ENCODE measurements around the gene TTPAL.

Gene TTPAL

DNA sequence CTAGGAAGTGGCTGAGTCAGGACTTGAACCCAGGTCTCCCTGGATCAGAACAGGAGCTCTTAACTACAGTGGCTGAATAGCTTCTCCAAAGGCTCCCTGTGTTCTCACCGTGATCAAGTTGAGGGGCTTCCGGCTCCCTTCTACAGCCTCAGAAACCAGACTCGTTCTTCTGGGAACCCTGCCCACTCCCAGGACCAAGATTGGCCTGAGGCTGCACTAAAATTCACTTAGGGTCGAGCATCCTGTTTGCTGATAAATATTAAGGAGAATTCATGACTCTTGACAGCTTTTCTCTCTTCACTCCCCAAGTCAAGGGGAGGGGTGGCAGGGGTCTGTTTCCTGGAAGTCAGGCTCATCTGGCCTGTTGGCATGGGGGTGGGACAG is 44.6 kb upstream of the TTPAL start:
- Histone ChIP-seq H3K9me3 (ENCODE audit: control insufficient read depth in 1 of 2, low read length in 2 of 2) (no peaks in the 10 kb centered on the region), H3K36me3 (ENCODE audit: control insufficient read depth in 1 of 2, insufficient read depth in 2 of 2, low read length in 2 of 2) (peaks cover 22 to 35% of the 10 kb centered on the region in 2 donors), H3K4me3 (ENCODE audit: low read depth in 1 of 2, low read length in 2 of 2) (no peak overlapping the region), H3K27ac (ENCODE audit: low read depth, low read length) (no peak overlapping the region), H3K4me1 (ENCODE audit: control insufficient read depth in 1 of 2, insufficient read depth in 2 of 2, low read length in 2 of 2) (peaks cover 31 to 52% of the 10 kb centered on the region in 2 donors), H3K27me3 (ENCODE audit: control insufficient read depth in 1 of 2, insufficient read depth in 2 of 2, low read length in 2 of 2) (no peaks in the 10 kb centered on the region), H3K9ac (ENCODE audit: low read depth in 1 of 2, low read length in 2 of 2) (peak overlapping the region in 1 of 2 donors; percentile 27)

DNA sequence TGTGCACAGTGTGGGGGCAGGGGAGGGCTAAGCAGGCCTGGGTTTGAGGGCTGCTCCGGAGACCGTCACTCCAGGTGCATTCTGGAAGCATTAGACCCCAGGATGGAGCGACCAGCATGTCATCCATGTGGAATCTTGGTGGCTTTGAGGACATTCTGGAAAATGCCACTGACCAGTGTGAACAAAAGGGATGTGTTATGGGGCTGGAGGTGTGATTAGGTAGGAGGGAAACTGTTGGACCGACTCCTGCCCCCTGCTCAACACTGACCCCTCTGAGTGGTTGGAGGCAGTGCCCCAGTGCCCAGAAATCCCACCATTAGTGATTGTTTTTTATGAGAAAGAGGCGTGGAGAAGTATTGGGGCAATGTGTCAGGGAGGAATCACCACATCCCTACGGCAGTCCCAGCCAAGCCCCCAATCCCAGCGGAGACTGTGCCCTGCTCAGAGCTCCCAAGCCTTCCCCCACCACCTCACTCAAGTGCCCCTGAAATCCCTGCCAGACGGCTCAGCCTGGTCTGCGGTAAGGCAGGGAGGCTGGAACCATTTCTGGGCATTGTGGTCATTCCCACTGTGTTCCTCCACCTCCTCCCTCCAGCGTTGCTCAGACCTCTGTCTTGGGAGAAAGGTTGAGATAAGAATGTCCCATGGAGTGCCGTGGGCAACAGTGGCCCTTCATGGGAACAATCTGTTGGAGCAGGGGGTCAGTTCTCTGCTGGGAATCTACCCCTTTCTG is 44.0 kb upstream of the TTPAL start:
- Histone ChIP-seq H3K4me3 (ENCODE audit: low read depth in 1 of 2, low read length in 2 of 2) (no peak overlapping the region), H3K27ac (ENCODE audit: low read depth, low read length) (peak overlapping the region; percentile 24), H3K9ac (ENCODE audit: low read depth in 1 of 2, low read length in 2 of 2) (peak overlapping the region; percentile 27 to 51), H3K27me3 (ENCODE audit: control insufficient read depth in 1 of 2, insufficient read depth in 2 of 2, low read length in 2 of 2) (no peaks in the 10 kb centered on the region), H3K36me3 (ENCODE audit: control insufficient read depth in 1 of 2, insufficient read depth in 2 of 2, low read length in 2 of 2) (peaks cover 21 to 30% of the 10 kb centered on the region in 2 donors), H3K4me1 (ENCODE audit: control insufficient read depth in 1 of 2, insufficient read depth in 2 of 2, low read length in 2 of 2) (peaks cover 36 to 57% of the 10 kb centered on the region in 2 donors), H3K9me3 (ENCODE audit: control insufficient read depth in 1 of 2, low read length in 2 of 2) (no peaks in the 10 kb centered on the region)

DNA sequence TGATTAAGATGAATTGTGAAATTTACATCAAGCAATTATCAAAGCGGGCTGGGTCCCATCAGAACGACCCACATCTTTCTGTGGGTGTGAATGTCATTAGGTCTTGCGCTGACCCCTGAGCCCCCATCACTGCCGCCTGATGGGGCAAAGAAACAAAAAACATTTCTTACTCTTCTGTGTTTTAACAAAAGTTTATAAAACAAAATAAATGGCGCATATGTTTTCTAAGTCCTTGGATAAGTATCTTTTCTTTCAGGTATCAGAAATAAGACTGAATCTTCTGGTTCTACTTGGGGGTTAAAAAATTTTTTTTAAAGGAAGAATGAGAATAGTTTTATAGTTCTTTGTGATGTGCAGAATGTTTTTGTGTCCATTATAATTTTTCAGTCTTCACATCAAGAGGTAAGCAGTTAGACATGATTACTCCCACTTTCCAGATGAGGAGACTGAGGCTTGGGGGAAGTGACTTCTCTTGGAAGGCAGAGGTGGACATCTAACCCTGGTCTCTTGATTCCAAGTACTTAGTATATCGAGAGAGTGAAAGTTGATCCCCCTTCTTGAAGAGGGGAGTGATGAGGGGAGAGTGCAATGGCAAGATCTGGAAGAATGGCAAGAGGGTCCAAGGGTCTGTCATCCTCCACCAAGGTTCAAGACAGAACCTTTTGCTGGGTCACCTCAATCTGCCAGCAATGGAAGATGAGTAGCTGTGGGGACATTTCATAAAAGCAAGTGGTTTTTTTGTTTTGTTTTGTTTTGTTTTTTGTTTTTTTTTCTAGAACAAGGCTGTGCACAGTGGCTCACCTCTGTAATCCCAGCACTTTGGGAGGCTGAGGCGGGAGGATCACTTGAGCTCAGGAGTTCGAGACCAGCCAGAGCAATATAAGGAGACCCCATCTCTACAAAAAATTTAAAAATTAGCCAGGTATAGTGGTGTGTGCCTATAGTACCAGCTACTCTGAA is 42.8 kb upstream of the TTPAL start:
- H3K27me3 ChIP-seq (ENCODE audit: control insufficient read depth in 1 of 2, insufficient read depth in 2 of 2, low read length in 2 of 2): no peaks in the 10 kb centered on the region
- no peak overlapping the region for H3K9ac ChIP-seq (ENCODE audit: low read depth in 1 of 2, low read length in 2 of 2)
- H3K4me1 ChIP-seq (ENCODE audit: control insufficient read depth in 1 of 2, insufficient read depth in 2 of 2, low read length in 2 of 2): peaks cover 39 to 58% of the 10 kb centered on the region in 2 donors
- peaks cover 9 to 24% of the 10 kb centered on the region in 2 donors for H3K36me3 ChIP-seq (ENCODE audit: control insufficient read depth in 1 of 2, insufficient read depth in 2 of 2, low read length in 2 of 2)
- no peaks in the 10 kb centered on the region for H3K9me3 ChIP-seq (ENCODE audit: control insufficient read depth in 1 of 2, low read length in 2 of 2)
- H3K27ac ChIP-seq (ENCODE audit: low read depth, low read length): peak overlapping the region; percentile 81
- no peak overlapping the region for H3K4me3 ChIP-seq (ENCODE audit: low read depth in 1 of 2, low read length in 2 of 2)

DNA sequence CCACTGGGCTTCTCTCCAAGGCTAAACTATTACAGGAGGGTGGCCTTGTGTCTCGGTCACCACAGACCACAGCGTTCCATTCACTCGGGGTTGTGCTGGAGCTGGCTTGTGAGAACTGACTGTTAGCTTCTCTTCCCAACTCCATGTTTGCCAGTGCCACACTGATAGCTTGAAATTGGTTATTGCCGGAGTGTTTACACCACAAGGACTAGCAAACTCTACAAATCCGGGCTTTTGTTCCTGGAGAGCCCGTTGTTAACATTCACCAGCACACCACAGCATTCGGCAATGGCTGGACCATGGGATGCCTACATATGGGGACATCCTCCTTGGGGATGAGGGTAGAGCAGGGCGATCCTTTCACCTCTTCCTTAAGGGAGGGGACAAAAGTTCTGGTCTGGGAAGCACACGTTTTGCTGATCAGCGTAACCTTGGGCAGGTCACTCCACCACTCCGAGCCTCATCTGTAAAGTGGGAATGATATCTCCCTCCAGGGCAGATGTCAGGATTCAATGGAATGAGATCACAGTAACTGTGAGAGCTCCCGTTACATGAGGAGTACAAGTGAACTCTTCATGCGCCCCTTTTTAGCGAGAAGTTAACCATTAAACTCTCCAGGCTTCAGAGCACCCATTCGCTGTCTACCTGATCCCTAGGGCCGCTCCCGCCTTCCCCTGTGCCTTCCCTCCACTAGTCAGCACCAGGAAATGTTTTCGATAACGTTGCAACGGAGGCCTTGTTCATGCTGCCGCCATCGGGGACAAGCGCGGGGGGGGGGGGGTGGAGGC is 41.7 kb upstream of the TTPAL start:
- Histone ChIP-seq H3K4me1 (ENCODE audit: control insufficient read depth in 1 of 2, insufficient read depth in 2 of 2, low read length in 2 of 2) (peaks cover 29 to 49% of the 10 kb centered on the region in 2 donors), H3K9ac (ENCODE audit: low read depth in 1 of 2, low read length in 2 of 2) (peak overlapping the region; percentile 40 to 64), H3K27ac (ENCODE audit: low read depth, low read length) (peak overlapping the region; percentile 81), H3K36me3 (ENCODE audit: control insufficient read depth in 1 of 2, insufficient read depth in 2 of 2, low read length in 2 of 2) (peaks cover 0 to 15% of the 10 kb centered on the region in 2 donors), H3K27me3 (ENCODE audit: control insufficient read depth in 1 of 2, insufficient read depth in 2 of 2, low read length in 2 of 2) (no peaks in the 10 kb centered on the region), H3K9me3 (ENCODE audit: control insufficient read depth in 1 of 2, low read length in 2 of 2) (no peaks in the 10 kb centered on the region), H3K4me3 (ENCODE audit: low read depth in 1 of 2, low read length in 2 of 2) (no peak overlapping the region)

DNA sequence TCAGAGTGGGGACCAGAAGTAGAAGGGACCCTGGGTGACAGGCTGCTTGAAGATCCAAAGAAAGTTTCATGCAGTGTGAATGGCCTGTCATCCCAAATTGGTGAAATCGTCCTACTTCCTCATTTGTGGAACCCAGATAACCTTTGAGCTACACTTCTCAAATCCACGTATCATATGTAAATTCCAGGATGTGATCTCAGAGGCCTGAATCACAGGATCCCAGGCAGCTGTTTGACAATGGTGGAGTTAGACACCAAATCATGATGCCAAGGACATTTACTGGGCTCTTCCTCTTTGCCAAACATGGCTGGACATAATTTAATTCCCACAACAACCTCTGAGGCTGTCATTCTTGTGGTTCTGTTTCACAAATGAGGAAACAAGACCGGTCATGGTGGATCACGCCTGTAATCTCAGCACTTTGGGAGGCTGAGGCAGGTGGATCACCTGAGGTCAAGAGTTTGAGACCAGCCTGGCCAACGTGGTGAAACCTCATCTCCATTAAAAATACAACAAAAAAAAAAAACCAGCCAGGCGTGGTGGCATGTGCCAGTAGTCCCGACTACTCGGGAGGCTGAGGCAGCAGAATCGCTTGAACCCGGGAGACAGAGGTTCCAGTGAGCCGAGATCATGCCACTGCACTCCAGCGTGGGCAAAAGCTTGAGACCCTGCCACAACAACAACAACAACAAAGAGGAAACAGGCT is 39.9 kb upstream of the TTPAL start:
- Histone ChIP-seq H3K36me3 (ENCODE audit: control insufficient read depth in 1 of 2, insufficient read depth in 2 of 2, low read length in 2 of 2) (peaks cover 0 to under 1% of the 10 kb centered on the region in 2 donors), H3K4me3 (ENCODE audit: low read depth in 1 of 2, low read length in 2 of 2) (no peak overlapping the region), H3K4me1 (ENCODE audit: control insufficient read depth in 1 of 2, insufficient read depth in 2 of 2, low read length in 2 of 2) (peaks cover 16 to 39% of the 10 kb centered on the region in 2 donors), H3K27me3 (ENCODE audit: control insufficient read depth in 1 of 2, insufficient read depth in 2 of 2, low read length in 2 of 2) (no peaks in the 10 kb centered on the region), H3K9me3 (ENCODE audit: control insufficient read depth in 1 of 2, low read length in 2 of 2) (no peaks in the 10 kb centered on the region), H3K27ac (ENCODE audit: low read depth, low read length) (peak overlapping the region; percentile 71), H3K9ac (ENCODE audit: low read depth in 1 of 2, low read length in 2 of 2) (peak overlapping the region in 1 of 2 donors; percentile 48)

DNA sequence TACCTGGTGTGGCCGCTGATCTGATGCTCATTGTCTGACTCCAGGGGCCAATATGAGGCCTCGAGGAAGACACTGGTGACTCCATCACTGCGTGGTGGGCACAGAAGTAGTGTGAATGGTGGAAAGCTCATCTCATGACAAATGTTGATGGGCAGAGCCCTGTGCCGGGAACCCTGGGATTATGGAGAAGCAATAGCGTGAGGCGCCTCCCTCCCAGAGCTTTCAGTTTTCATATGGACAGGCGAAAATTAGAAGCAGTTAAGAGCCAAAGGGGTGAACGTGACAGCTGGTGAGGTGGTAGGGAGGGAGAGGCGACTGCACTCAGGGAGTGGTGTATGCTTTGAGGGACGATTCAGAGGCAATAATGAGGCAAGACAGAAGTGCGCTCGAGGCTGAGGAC is 39.3 kb upstream of the TTPAL start:
- Histone ChIP-seq H3K9me3 (ENCODE audit: control insufficient read depth in 1 of 2, low read length in 2 of 2) (no peaks in the 10 kb centered on the region), H3K4me3 (ENCODE audit: low read depth in 1 of 2, low read length in 2 of 2) (no peak overlapping the region), H3K27me3 (ENCODE audit: control insufficient read depth in 1 of 2, insufficient read depth in 2 of 2, low read length in 2 of 2) (no peaks in the 10 kb centered on the region), H3K36me3 (ENCODE audit: control insufficient read depth in 1 of 2, insufficient read depth in 2 of 2, low read length in 2 of 2) (no peaks in the 10 kb centered on the region), H3K9ac (ENCODE audit: low read depth in 1 of 2, low read length in 2 of 2) (peak overlapping the region in 1 of 2 donors; percentile 48), H3K27ac (ENCODE audit: low read depth, low read length) (peak overlapping the region; percentile 20), H3K4me1 (ENCODE audit: control insufficient read depth in 1 of 2, insufficient read depth in 2 of 2, low read length in 2 of 2) (peaks cover 16 to 36% of the 10 kb centered on the region in 2 donors)

DNA sequence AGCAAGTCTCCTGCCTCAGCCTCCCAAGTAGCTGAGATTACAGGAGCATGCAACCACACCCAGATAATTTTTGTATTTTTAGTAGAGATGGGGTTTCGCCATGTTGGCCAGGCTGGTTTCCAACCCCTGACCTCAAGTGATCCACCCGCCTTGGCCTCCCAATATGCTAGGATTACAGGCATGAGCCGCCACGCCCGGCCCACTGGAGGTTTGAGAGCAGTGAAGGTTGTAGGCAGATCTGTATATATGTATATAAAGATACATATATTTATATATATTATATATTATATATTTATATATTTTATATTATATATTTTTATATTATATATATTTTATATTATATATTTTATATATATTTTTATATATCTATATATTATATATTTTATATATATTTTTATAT is 38.2 kb upstream of the TTPAL start:
- Histone ChIP-seq H3K9me3 (ENCODE audit: control insufficient read depth in 1 of 2, low read length in 2 of 2) (no peaks in the 10 kb centered on the region), H3K4me1 (ENCODE audit: control insufficient read depth in 1 of 2, insufficient read depth in 2 of 2, low read length in 2 of 2) (peaks cover 23 to 38% of the 10 kb centered on the region in 2 donors), H3K9ac (ENCODE audit: low read depth in 1 of 2, low read length in 2 of 2) (no peak overlapping the region), H3K4me3 (ENCODE audit: low read depth in 1 of 2, low read length in 2 of 2) (no peak overlapping the region), H3K36me3 (ENCODE audit: control insufficient read depth in 1 of 2, insufficient read depth in 2 of 2, low read length in 2 of 2) (no peaks in the 10 kb centered on the region), H3K27me3 (ENCODE audit: control insufficient read depth in 1 of 2, insufficient read depth in 2 of 2, low read length in 2 of 2) (no peaks in the 10 kb centered on the region), H3K27ac (ENCODE audit: low read depth, low read length) (no peak overlapping the region)

DNA sequence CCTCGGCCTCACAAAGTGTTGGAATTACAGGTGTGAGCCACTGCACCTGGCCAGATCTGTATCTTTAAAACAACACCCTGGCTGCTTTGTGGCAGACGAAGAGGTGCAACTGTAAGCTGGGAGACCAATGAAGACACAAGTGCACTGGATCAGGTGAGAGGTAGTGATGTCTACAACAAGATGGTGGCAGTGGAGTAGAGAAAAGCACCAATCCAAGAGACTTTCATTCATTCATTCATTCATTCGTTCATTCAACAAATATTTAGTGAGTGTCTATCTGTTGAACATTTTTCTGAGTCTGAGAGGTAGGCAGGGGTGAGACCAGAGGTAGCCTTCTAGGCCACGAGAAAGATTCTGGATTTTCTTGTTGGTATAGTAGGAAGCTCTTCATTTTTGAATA is 36.9 kb upstream of the TTPAL start:
- Histone ChIP-seq H3K9me3 (ENCODE audit: control insufficient read depth in 1 of 2, low read length in 2 of 2) (no peaks in the 10 kb centered on the region), H3K4me1 (ENCODE audit: control insufficient read depth in 1 of 2, insufficient read depth in 2 of 2, low read length in 2 of 2) (peaks cover 29 to 41% of the 10 kb centered on the region in 2 donors), H3K36me3 (ENCODE audit: control insufficient read depth in 1 of 2, insufficient read depth in 2 of 2, low read length in 2 of 2) (no peaks in the 10 kb centered on the region), H3K4me3 (ENCODE audit: low read depth in 1 of 2, low read length in 2 of 2) (no peak overlapping the region), H3K9ac (ENCODE audit: low read depth in 1 of 2, low read length in 2 of 2) (no peak overlapping the region), H3K27ac (ENCODE audit: low read depth, low read length) (no peak overlapping the region), H3K27me3 (ENCODE audit: control insufficient read depth in 1 of 2, insufficient read depth in 2 of 2, low read length in 2 of 2) (no peaks in the 10 kb centered on the region)

DNA sequence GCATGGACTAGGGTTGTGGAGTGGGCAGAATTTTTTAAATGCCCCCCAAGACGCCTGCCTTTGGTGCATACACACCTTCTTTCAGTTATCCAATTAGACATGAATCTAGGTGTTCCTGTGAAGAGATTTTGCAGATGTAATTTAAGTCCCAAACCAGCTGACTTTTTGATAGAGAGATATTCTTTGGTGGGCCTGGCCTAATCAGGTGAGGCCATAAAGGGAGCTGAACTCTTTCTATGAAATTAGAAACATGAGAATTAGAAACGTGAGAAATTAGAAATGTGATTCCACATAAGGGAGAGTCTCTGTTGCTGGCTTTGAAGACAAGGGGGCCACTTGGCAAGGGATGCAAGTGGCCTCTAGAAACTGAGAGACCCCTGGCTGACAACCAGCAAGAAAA is 36.4 kb upstream of the TTPAL start:
- Histone ChIP-seq H3K27me3 (ENCODE audit: control insufficient read depth in 1 of 2, insufficient read depth in 2 of 2, low read length in 2 of 2) (no peaks in the 10 kb centered on the region), H3K9me3 (ENCODE audit: control insufficient read depth in 1 of 2, low read length in 2 of 2) (no peaks in the 10 kb centered on the region), H3K4me3 (ENCODE audit: low read depth in 1 of 2, low read length in 2 of 2) (no peak overlapping the region), H3K4me1 (ENCODE audit: control insufficient read depth in 1 of 2, insufficient read depth in 2 of 2, low read length in 2 of 2) (peaks cover 25 to 38% of the 10 kb centered on the region in 2 donors), H3K36me3 (ENCODE audit: control insufficient read depth in 1 of 2, insufficient read depth in 2 of 2, low read length in 2 of 2) (no peaks in the 10 kb centered on the region), H3K9ac (ENCODE audit: low read depth in 1 of 2, low read length in 2 of 2) (no peak overlapping the region), H3K27ac (ENCODE audit: low read depth, low read length) (no peak overlapping the region)

Measured in duodenal mucosa (tissue), 2 donors.